ENCODE results near the gene FAIM2.

- TF ChIP-seq EZH2 (IDR thresholded peaks at IDR 0.05; ENCODE audit: insufficient read depth, poor library complexity, severe bottlenecking), result no peak
- TF ChIP-seq EZH2phosphoT487 (IDR thresholded peaks at IDR 0.05; ENCODE audit: insufficient read depth, low read depth), result no peak
Measured at GRCh38 chr12:49905718-49906314, 2.1 kb upstream of the FAIM2 start.

Measured in GM23248 (cell line).